GM23338 (cell line): ENCODE measurements around the gene NEU3. TPM values are rescaled to one million over a fixed set of nuclear protein-coding genes. Genes with fewer than 3 reads are reported as not detected.
"Not testable (repeated sequence)": the region's sequence is repeated elsewhere in the genome, so short reads cannot be mapped to it uniquely, and the experiment has no call there.

Experiments used
- ATAC-seq: fragments of 200-7000 bp; cut with Tn5 transposase; 3 replicates; pipeline ENCODE4 v1.9.1; 2020
- DNase-seq: peaks from one replicate; pipeline ENCODE4 v3.0.0-alpha.2; 2015; ENCODE audit warnings: low spot score
- H2AFZ ChIP-seq: fragments of 200-600 bp; sonication (generic); 2 replicates; pipeline ENCODE4 v1.8.0; 2016; ENCODE audit warnings: antibody characterized with exemption, mild to moderate bottlenecking, moderate library complexity
- H3F3A ChIP-seq: fragments of 200-600 bp; sonication (generic); replicated peaks from 2 replicates; pipeline ENCODE4 v1.8.0; 2017; ENCODE audit warnings: antibody characterized with exemption, mixed run types, low read depth
- H3K27ac ChIP-seq: fragments of 200-600 bp; sonication (generic); 2 replicates; pipeline ENCODE4 v1.6.1; 2016; ENCODE audit warnings: low read depth
- H3K27me3 ChIP-seq: fragments of 200-600 bp; sonication (generic); 2 replicates; pipeline ENCODE4 v1.8.0; 2016; ENCODE audit warnings: mild to moderate bottlenecking, mixed run types, moderate library complexity; ENCODE audit not compliant: insufficient read depth
- H3K36me3 ChIP-seq: fragments of 200-600 bp; sonication (generic); 2 replicates; pipeline ENCODE4 v1.8.0; 2016; ENCODE audit warnings: mild to moderate bottlenecking; ENCODE audit not compliant: insufficient read depth
- H3K4me1 ChIP-seq: fragments of 200-600 bp; sonication (generic); 2 replicates; pipeline ENCODE4 v1.8.0; 2016; ENCODE audit warnings: mild to moderate bottlenecking, moderate library complexity; ENCODE audit not compliant: insufficient read depth
- H3K4me2 ChIP-seq: fragments of 200-600 bp; sonication (generic); 2 replicates; pipeline ENCODE4 v1.7.1; 2017; ENCODE audit warnings: mixed run types
- H3K4me3 ChIP-seq: fragments of 200-600 bp; sonication (generic); 2 replicates; pipeline ENCODE4 v1.6.1; 2016; ENCODE audit warnings: mixed run types
- H3K79me2 ChIP-seq: fragments of 200-600 bp; sonication (generic); replicated peaks from 2 replicates; pipeline ENCODE4 v1.8.0; 2017; ENCODE audit warnings: mild to moderate bottlenecking; ENCODE audit not compliant: insufficient read depth
- H3K9me2 ChIP-seq: fragments of 200-600 bp; sonication (generic); 2 replicates; pipeline ENCODE4 v1.8.0; 2017; ENCODE audit not compliant: insufficient read depth
- H4K20me1 ChIP-seq: fragments of 200-600 bp; sonication (generic); replicated peaks from 2 replicates; pipeline ENCODE4 v1.8.0; 2017; ENCODE audit warnings: mild to moderate bottlenecking; ENCODE audit not compliant: insufficient read depth
- H3K27ac Mint-ChIP-seq: 2 replicates; pipeline ENCODE4 v1.8.0; 2020; ENCODE audit warnings: inconsistent platforms, mild to moderate bottlenecking, moderate library complexity, mixed read lengths
- H3K27me3 Mint-ChIP-seq: 3 replicates; pipeline ENCODE4 v1.8.0; 2022; ENCODE audit warnings: low read depth, mild to moderate bottlenecking, moderate library complexity, mixed read lengths, inconsistent platforms; ENCODE audit not compliant: insufficient read depth, poor library complexity
- H3K36me3 Mint-ChIP-seq: 3 replicates; pipeline ENCODE4 v1.8.0; 2021; ENCODE audit warnings: low read depth, mild to moderate bottlenecking, inconsistent platforms, moderate library complexity, mixed read lengths
- H3K4me1 Mint-ChIP-seq: 3 replicates; pipeline ENCODE4 v1.8.0; 2020; ENCODE audit warnings: mild to moderate bottlenecking, inconsistent platforms, mixed read lengths
- H3K4me3 Mint-ChIP-seq: 3 replicates; pipeline ENCODE4 v1.8.0; 2021; ENCODE audit warnings: moderate library complexity, mild to moderate bottlenecking, inconsistent platforms, mixed read lengths
- H3K9me3 Mint-ChIP-seq: 3 replicates; pipeline ENCODE4 v1.8.0; 2020; ENCODE audit warnings: moderate library complexity, mild to moderate bottlenecking, inconsistent platforms, mixed read lengths
- CREB1 ChIP-seq: fragments of 250-450 bp; sonication (Bioruptor Pico); IDR thresholded peaks from 2 replicates; pipeline ENCODE4 v1.5.0; 2020; ENCODE audit warnings: low read depth, mild to moderate bottlenecking, moderate library complexity
- CTCF ChIP-seq, 2 experiments: fragments of 200-600 bp in 1 of 2; sonication (generic) in 1 of 2; conservative IDR thresholded peaks; 2 replicates each; pipeline versions ENCODE4 v1.5.1 to v1.6.1; 2016 to 2017; ENCODE audit warnings: antibody characterized with exemption in 2 of 2, low read depth in 2 of 2, mild to moderate bottlenecking in 2 of 2, moderate library complexity in 1 of 2
- EZH2 ChIP-seq: fragments of 200-600 bp; sonication (generic); IDR thresholded peaks from one replicate; pipeline ENCODE4 v1.8.0; 2017; ENCODE audit warnings: antibody characterized with exemption, mild to moderate bottlenecking, low read depth; ENCODE audit not compliant: unreplicated experiment
- JUNB ChIP-seq: IDR thresholded peaks from one replicate; pipeline ENCODE4 v1.6.1; 2016; ENCODE audit warnings: antibody characterized with exemption; ENCODE audit not compliant: unreplicated experiment
- POLR2AphosphoS5 ChIP-seq: IDR thresholded peaks from 2 replicates; pipeline ENCODE4 v1.6.1; 2016; ENCODE audit warnings: antibody characterized with exemption, low read depth
- STAT1 ChIP-seq: IDR thresholded peaks from one replicate; pipeline ENCODE4 v1.6.1; 2016; ENCODE audit warnings: antibody characterized with exemption; ENCODE audit not compliant: unreplicated experiment
- ZNF114 ChIP-seq: fragments of 250-450 bp; sonication (Bioruptor Pico); IDR thresholded peaks from 2 replicates; pipeline ENCODE4 v1.5.0; 2020; ENCODE audit warnings: mild to moderate bottlenecking, moderate library complexity
- ZNF331 ChIP-seq: fragments of 250-450 bp; sonication (Bioruptor Pico); IDR thresholded peaks from 2 replicates; pipeline ENCODE4 v1.5.0; 2020; ENCODE audit warnings: low read depth, mild to moderate bottlenecking, moderate library complexity
- polyA plus RNA-seq: library from polyadenylated mRNA; unstranded; fragments of >200 nt; fragmentation: Nextera tagmentation; extraction: Ambion mirVana; gene quantifications from 2 replicates; pipeline ENCODE4 v1.2.1, GENCODE V29; 2016
- total RNA-seq: library from RNA; depleted of rRNA; stranded (reverse); fragments of >200 nt; shearing (Covaris generic); gene quantifications from 2 replicates; pipeline ENCODE4 v1.2.3, GENCODE V29; 2014
- TF ChIP-seq, protein P1 (sequence below): IDR thresholded peaks from one replicate; pipeline ENCODE4 v1.6.1; 2018; ENCODE audit warnings: antibody characterized with exemption; ENCODE audit not compliant: unreplicated experiment

The NEU3 gene
- total and polyA plus RNA-seq, 2 experiments from 2014 or later: 2.8 to 25.9 TPM

GRCh38 chr11:75047191-75047590 lies 58.5 kb downstream of the NEU3 start (continued):
- no peak for TF ChIP-seq POLR2AphosphoS5
- TF ChIP-seq ZNF114 (CRISPR knock-in tag): no peak
- TF ChIP-seq EZH2: no peak
- TF ChIP-seq CREB1 (CRISPR knock-in tag): no peak
- no peak for TF ChIP-seq JUNB
- no peak for TF ChIP-seq ZNF331 (CRISPR knock-in tag)
- no peak for TF ChIP-seq CTCF (conservative IDR thresholded peaks at IDR 0.05; ENCODE audit: low read depth in 2 of 2)
- TF ChIP-seq, protein P1, sequence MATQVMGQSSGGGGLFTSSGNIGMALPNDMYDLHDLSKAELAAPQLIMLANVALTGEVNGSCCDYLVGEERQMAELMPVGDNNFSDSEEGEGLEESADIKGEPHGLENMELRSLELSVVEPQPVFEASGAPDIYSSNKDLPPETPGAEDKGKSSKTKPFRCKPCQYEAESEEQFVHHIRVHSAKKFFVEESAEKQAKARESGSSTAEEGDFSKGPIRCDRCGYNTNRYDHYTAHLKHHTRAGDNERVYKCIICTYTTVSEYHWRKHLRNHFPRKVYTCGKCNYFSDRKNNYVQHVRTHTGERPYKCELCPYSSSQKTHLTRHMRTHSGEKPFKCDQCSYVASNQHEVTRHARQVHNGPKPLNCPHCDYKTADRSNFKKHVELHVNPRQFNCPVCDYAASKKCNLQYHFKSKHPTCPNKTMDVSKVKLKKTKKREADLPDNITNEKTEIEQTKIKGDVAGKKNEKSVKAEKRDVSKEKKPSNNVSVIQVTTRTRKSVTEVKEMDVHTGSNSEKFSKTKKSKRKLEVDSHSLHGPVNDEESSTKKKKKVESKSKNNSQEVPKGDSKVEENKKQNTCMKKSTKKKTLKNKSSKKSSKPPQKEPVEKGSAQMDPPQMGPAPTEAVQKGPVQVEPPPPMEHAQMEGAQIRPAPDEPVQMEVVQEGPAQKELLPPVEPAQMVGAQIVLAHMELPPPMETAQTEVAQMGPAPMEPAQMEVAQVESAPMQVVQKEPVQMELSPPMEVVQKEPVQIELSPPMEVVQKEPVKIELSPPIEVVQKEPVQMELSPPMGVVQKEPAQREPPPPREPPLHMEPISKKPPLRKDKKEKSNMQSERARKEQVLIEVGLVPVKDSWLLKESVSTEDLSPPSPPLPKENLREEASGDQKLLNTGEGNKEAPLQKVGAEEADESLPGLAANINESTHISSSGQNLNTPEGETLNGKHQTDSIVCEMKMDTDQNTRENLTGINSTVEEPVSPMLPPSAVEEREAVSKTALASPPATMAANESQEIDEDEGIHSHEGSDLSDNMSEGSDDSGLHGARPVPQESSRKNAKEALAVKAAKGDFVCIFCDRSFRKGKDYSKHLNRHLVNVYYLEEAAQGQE: no peak
- no peak for TF ChIP-seq STAT1

GRCh38 chr11:75049501-75050266 lies 61.0 kb downstream of the NEU3 start:
- not testable (repeated sequence) for H3K4me1 Mint-ChIP-seq, H3K27ac ChIP-seq, H3K27me3 ChIP-seq, H3K36me3 ChIP-seq, H3K27ac Mint-ChIP-seq, H4K20me1 ChIP-seq, H2AFZ ChIP-seq, H3K4me2 ChIP-seq, ATAC-seq, DNase-seq, H3K4me1 ChIP-seq, H3F3A ChIP-seq, H3K79me2 ChIP-seq, H3K9me2 ChIP-seq, H3K27me3 Mint-ChIP-seq, H3K4me3 ChIP-seq, H3K4me3 Mint-ChIP-seq, H3K36me3 Mint-ChIP-seq
- H3K9me3 Mint-ChIP-seq: peaks cover 12% of the 10 kb centered on the region; the same call in 2 of the 3 replicates
